SK-N-SH (cell line): ENCODE results near the gene NTM. TPM values are rescaled to one million over a fixed set of nuclear protein-coding genes. Genes with fewer than 3 reads are reported as not detected.

Experiments
- CTCF ChIA-PET: fragments of 300-600, 350-600 bp; formaldehyde crosslinking; extraction: SDS; loops from one replicate; lab custom pipeline; 2021; lab: Yijun Ruan, JAX
- POLR2A ChIA-PET: fragments of 350-600 bp; sonication (Branson Sonifier 250); formaldehyde crosslinking; extraction: SDS; loops from one replicate; lab custom pipeline; 2020; ENCODE audit warnings: antibody characterized with exemption, inconsistent platforms; lab: Yijun Ruan, JAX
- DNase-seq: peaks from one replicate; pipeline ENCODE4 v3.0.0; 2012
- H2AFZ ChIP-seq: fragments of 200-600 bp; sonication (generic); 2 replicates; pipeline ENCODE4 v1.8.1; 2016; ENCODE audit warnings: antibody characterized with exemption, mild to moderate bottlenecking, low read depth
- H3F3A ChIP-seq: fragments of 200-600 bp; sonication (generic); replicated peaks from 2 replicates; pipeline ENCODE3; 2016; ENCODE audit warnings: antibody characterized with exemption, mild to moderate bottlenecking; ENCODE audit not compliant: insufficient read depth
- H3K27ac ChIP-seq, 2 experiments: fragments of 200-500 bp in 1 of 2; fragments of 200-600 bp in 1 of 2; sonication (Bioruptor generic) in 1 of 2; sonication (generic), shearing (Covaris generic) in 1 of 2; 2 replicates each; pipeline versions ENCODE4 v1.5.1 to v1.6.1; 2014 to 2016; ENCODE audit warnings: low read depth in 2 of 2, inconsistent platforms in 1 of 2, low read length in 1 of 2, mild to moderate bottlenecking in 1 of 2, mixed read lengths in 1 of 2
- H3K27me3 ChIP-seq: fragments of 200-600 bp; sonication (generic), shearing (Covaris generic); 2 replicates; pipeline ENCODE4 v1.6.1; 2016; ENCODE audit warnings: mixed run types; ENCODE audit not compliant: insufficient read depth
- H3K36me3 ChIP-seq, 2 experiments: fragments of 200-500 bp in 1 of 2; fragments of 200-600 bp in 1 of 2; sonication (Bioruptor generic) in 1 of 2; sonication (generic) in 1 of 2; replicated peaks in 1 of 2; 2 replicates each; pipeline versions ENCODE3 to v1.5.1; 2014 to 2016; ENCODE audit warnings: low read length in 1 of 2, mild to moderate bottlenecking in 1 of 2; ENCODE audit not compliant: insufficient read depth in 2 of 2, control insufficient read depth in 1 of 2
- H3K4me1 ChIP-seq, 2 experiments: fragments of 200-500 bp in 1 of 2; fragments of 200-600 bp in 1 of 2; sonication (Bioruptor generic) in 1 of 2; sonication (generic), shearing (Covaris generic) in 1 of 2; 2 replicates each; pipeline versions ENCODE4 v1.5.1 to v1.6.1; 2014 to 2016; ENCODE audit warnings: low read depth in 1 of 2, low read length in 1 of 2, mixed run types in 1 of 2; ENCODE audit not compliant: insufficient read depth in 2 of 2, control insufficient read depth in 1 of 2
- H3K4me2 ChIP-seq: fragments of 200-600 bp; sonication (generic), shearing (Covaris generic); 2 replicates; pipeline ENCODE4 v1.6.1; 2017; ENCODE audit warnings: mixed run types
- H3K4me3 ChIP-seq, 2 experiments: fragments of 200-500 bp in 1 of 2; fragments of 200-600 bp in 1 of 2; sonication (Bioruptor generic) in 1 of 2; sonication (generic), shearing (Covaris generic) in 1 of 2; 2 replicates each; pipeline versions ENCODE4 v1.5.1 to v1.8.1; 2014 to 2016; ENCODE audit warnings: low read depth in 2 of 2, inconsistent platforms in 1 of 2, low read length in 1 of 2, mild to moderate bottlenecking in 1 of 2, mixed read lengths in 1 of 2, moderate library complexity in 1 of 2
- H3K79me2 ChIP-seq: fragments of 200-600 bp; sonication (generic); 2 replicates; pipeline ENCODE4 v1.8.1; 2017; ENCODE audit warnings: mild to moderate bottlenecking; ENCODE audit not compliant: insufficient read depth
- H3K9ac ChIP-seq: fragments of 200-600 bp; sonication (generic); 2 replicates; pipeline ENCODE4 v1.6.1; 2017; ENCODE audit warnings: mixed run types
- H3K9me2 ChIP-seq: fragments of 200-600 bp; sonication (generic); 2 replicates; pipeline ENCODE4 v1.6.1; 2017; ENCODE audit warnings: mixed run types
- H3K9me3 ChIP-seq: fragments of 200-600 bp; sonication (generic); 2 replicates; pipeline ENCODE4 v1.6.1; 2017; ENCODE audit warnings: mixed run types, mild to moderate bottlenecking, moderate library complexity
- H4K20me1 ChIP-seq: fragments of 200-600 bp; sonication (generic); 2 replicates; pipeline ENCODE4 v1.6.1; 2017; ENCODE audit warnings: mild to moderate bottlenecking, mixed run types; ENCODE audit not compliant: insufficient read depth
- CHD2 ChIP-seq: fragments of 150-350 bp; IDR thresholded peaks from 2 replicates; pipeline ENCODE4 v1.6.1; 2018; ENCODE audit warnings: low read length; ENCODE audit not compliant: partially characterized antibody
- EP300 ChIP-seq, 2 experiments: IDR thresholded peaks; 2 replicates each; pipeline versions ENCODE4 v1.4.0 to v1.6.1; 2012; ENCODE audit warnings: borderline replicate concordance in 1 of 2, low read depth in 1 of 2, low read length in 1 of 2
- FOSL2 ChIP-seq: IDR thresholded peaks from 2 replicates; pipeline ENCODE4 v1.4.0; 2012; ENCODE audit warnings: low read depth, mild to moderate bottlenecking, moderate library complexity, borderline replicate concordance
- JUND ChIP-seq: IDR thresholded peaks from 2 replicates; pipeline ENCODE4 v1.4.0; 2012
- NFIC ChIP-seq: IDR thresholded peaks from 2 replicates; pipeline ENCODE4 v1.4.0; 2012; ENCODE audit warnings: borderline replicate concordance
- NRF1 ChIP-seq: IDR thresholded peaks from 2 replicates; pipeline ENCODE4 v1.6.1; 2012; ENCODE audit warnings: low read depth, mild to moderate bottlenecking, low read length
- POLR2AphosphoS5 ChIP-seq: IDR thresholded peaks from 2 replicates; pipeline ENCODE4 v1.6.1; 2012; ENCODE audit warnings: low read depth, low read length
- RAD21 ChIP-seq: IDR thresholded peaks from 2 replicates; pipeline ENCODE4 v1.6.1; 2012; ENCODE audit warnings: mild to moderate bottlenecking, low read length
- RCOR1 ChIP-seq: fragments of 150-350 bp; IDR thresholded peaks from 2 replicates; pipeline ENCODE4 v1.6.1; 2017; ENCODE audit warnings: antibody characterized with exemption, low read length
- RFX5 ChIP-seq: IDR thresholded peaks from 2 replicates; pipeline ENCODE4 v1.6.1; 2012; ENCODE audit warnings: mild to moderate bottlenecking, improper control_type of control experiment, low read length
- RXRA ChIP-seq: IDR thresholded peaks from 2 replicates; pipeline ENCODE4 v1.4.0; 2012; ENCODE audit warnings: low read depth, mild to moderate bottlenecking, borderline replicate concordance
- SMC3 ChIP-seq: IDR thresholded peaks from 2 replicates; pipeline ENCODE4 v1.6.1; 2012; ENCODE audit warnings: low read depth, low read length, improper control_type of control experiment
- TAF1 ChIP-seq: IDR thresholded peaks from 2 replicates; pipeline ENCODE4 v1.6.1; 2012; ENCODE audit warnings: low read depth, mild to moderate bottlenecking, low read length, moderate library complexity, borderline replicate concordance
- TCF12 ChIP-seq: IDR thresholded peaks from 2 replicates; pipeline ENCODE4 v1.4.0; 2012
- TEAD4 ChIP-seq: IDR thresholded peaks from 2 replicates; pipeline ENCODE4 v1.4.0; 2012; ENCODE audit warnings: mild to moderate bottlenecking, borderline replicate concordance; ENCODE audit not compliant: insufficient read depth
- WGBS: methylation state at CpG from one replicate; pipeline ENCODE4 v1.1.6; 2017; ENCODE audit warnings: low lambda C conversion rate; 5-methylcytosine and 5-hydroxymethylcytosine counted together
- polyA plus RNA-seq, 3 experiments: library from polyadenylated mRNA; depleted of rRNA; stranded (reverse); fragments of >200 nt; gene quantifications; 2 replicates each; pipeline ENCODE4 v1.2.3, GENCODE V29; 2012
- TF ChIP-seq, protein P1 (sequence below): IDR thresholded peaks from 2 replicates; pipeline ENCODE4 v1.6.1; 2012; ENCODE audit warnings: mild to moderate bottlenecking, low read depth, low read length, moderate library complexity
- TF ChIP-seq, protein P2 (sequence below): fragments of 150-350 bp; IDR thresholded peaks from 2 replicates; pipeline ENCODE4 v1.6.1; 2016; ENCODE audit warnings: mild to moderate bottlenecking, low read depth, low read length
- TF ChIP-seq, protein P3 (sequence below): IDR thresholded peaks from 2 replicates; pipeline ENCODE4 v1.4.0; 2012; ENCODE audit warnings: low read depth, borderline replicate concordance
- TF ChIP-seq, protein P4 (sequence below): fragments of 200-600 bp; sonication (generic); IDR thresholded peaks from 2 replicates; pipeline ENCODE4 v1.6.1; 2017; ENCODE audit warnings: antibody characterized with exemption, mild to moderate bottlenecking, moderate library complexity

Gene NTM
- polyA plus RNA-seq, 1 of the 3 experiments (the other 2 are of a cell fraction), result 20.0 TPM

DNA sequence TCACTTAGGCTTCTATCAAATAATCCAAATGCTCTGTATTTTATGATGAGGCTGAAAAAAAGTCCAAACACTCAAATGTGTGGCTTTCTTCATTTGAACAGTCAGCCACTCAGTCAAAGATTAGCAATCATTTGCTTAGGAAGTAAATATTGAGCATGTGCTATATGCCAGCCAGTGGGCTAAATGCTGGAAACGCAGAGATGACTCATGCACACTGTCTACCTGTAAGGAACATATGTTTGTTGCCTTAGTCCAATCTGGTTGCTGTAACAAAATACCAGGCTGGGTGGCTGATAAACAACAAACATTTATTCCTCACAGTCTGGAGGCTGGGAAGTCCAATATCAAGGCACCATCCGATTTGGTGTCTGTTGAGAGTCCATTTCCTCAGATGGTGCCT is 617.3 kb downstream of the NTM start:
- H3K27me3 ChIP-seq, result no peaks in the 10 kb centered on the region
- CTCF ChIA-PET, result interaction anchor here (0.6 to 0.7 kb wide), 2 partner anchors 12 to 956 kb away, joined by 3 read pairs; no protein-coding TSS in a partner anchor
- no peaks in the 10 kb centered on the region for H3K9me2 ChIP-seq
- no peaks in the 10 kb centered on the region for H3F3A ChIP-seq
- H3K27ac ChIP-seq, result no peak overlapping the region
- no peak overlapping the region for H2AFZ ChIP-seq
- H3K79me2 ChIP-seq, result no peaks in the 10 kb centered on the region
- no peak overlapping the region for H3K4me3 ChIP-seq
- H3K9ac ChIP-seq, result no peak overlapping the region
- no peaks in the 10 kb centered on the region for H4K20me1 ChIP-seq
- POLR2A ChIA-PET, result no interaction called here
- no peak for DNase-seq
- WGBS, result 77% methylated on average over 2 of the region's 2 CpGs
- H3K36me3 ChIP-seq, result no peaks in the 10 kb centered on the region
- no peak overlapping the region for H3K4me2 ChIP-seq
- H3K4me1 ChIP-seq, result no peaks in the 10 kb centered on the region; a peak in 1 of 4 replicates
- H3K9me3 ChIP-seq, result no peaks in the 10 kb centered on the region
- no peak for TF ChIP-seq RXRA

DNA sequence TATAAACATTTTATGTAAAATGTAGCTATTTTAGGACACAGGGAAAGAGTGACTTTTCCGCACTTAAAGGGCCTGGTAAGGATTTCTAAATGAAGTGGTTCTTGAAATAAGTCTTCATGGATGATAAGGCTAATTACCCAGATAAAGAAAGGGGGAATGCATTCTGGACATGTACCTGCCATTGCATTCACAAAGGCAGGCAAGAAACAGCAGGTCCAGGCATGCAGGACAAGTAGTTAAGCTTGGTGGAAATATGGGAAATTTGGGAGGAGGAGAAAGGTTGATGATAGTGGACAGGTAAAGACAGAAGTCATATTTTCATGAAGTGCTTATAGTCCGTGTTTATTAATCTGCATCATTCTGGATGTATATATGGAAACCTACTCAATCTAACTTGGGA is 621.2 kb downstream of the NTM start:
- H4K20me1 ChIP-seq, result no peaks in the 10 kb centered on the region
- peaks cover 6% of the 10 kb centered on the region; the same call in 1 of the 2 replicates for H3K9me3 ChIP-seq
- H3K27ac ChIP-seq, result no peak overlapping the region
- TF ChIP-seq NFIC (no peak), EP300 (IDR thresholded peaks at IDR 0.05; ENCODE audit: borderline replicate concordance in 1 of 2, low read depth in 1 of 2, low read length in 1 of 2) (no peak), POLR2AphosphoS5 (no peak), JUND (no peak), FOSL2 (no peak), SMC3 (no peak), NRF1 (no peak), CHD2 (no peak), RCOR1 (no peak), RAD21 (no peak), RFX5 (no peak), RXRA (no peak), TAF1 (no peak), TEAD4 (no peak), TCF12 (no peak)
- TF ChIP-seq, protein P1, sequence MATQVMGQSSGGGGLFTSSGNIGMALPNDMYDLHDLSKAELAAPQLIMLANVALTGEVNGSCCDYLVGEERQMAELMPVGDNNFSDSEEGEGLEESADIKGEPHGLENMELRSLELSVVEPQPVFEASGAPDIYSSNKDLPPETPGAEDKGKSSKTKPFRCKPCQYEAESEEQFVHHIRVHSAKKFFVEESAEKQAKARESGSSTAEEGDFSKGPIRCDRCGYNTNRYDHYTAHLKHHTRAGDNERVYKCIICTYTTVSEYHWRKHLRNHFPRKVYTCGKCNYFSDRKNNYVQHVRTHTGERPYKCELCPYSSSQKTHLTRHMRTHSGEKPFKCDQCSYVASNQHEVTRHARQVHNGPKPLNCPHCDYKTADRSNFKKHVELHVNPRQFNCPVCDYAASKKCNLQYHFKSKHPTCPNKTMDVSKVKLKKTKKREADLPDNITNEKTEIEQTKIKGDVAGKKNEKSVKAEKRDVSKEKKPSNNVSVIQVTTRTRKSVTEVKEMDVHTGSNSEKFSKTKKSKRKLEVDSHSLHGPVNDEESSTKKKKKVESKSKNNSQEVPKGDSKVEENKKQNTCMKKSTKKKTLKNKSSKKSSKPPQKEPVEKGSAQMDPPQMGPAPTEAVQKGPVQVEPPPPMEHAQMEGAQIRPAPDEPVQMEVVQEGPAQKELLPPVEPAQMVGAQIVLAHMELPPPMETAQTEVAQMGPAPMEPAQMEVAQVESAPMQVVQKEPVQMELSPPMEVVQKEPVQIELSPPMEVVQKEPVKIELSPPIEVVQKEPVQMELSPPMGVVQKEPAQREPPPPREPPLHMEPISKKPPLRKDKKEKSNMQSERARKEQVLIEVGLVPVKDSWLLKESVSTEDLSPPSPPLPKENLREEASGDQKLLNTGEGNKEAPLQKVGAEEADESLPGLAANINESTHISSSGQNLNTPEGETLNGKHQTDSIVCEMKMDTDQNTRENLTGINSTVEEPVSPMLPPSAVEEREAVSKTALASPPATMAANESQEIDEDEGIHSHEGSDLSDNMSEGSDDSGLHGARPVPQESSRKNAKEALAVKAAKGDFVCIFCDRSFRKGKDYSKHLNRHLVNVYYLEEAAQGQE, result no peak
- TF ChIP-seq, protein P2, sequence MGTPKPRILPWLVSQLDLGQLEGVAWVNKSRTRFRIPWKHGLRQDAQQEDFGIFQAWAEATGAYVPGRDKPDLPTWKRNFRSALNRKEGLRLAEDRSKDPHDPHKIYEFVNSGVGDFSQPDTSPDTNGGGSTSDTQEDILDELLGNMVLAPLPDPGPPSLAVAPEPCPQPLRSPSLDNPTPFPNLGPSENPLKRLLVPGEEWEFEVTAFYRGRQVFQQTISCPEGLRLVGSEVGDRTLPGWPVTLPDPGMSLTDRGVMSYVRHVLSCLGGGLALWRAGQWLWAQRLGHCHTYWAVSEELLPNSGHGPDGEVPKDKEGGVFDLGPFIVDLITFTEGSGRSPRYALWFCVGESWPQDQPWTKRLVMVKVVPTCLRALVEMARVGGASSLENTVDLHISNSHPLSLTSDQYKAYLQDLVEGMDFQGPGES, result no peak
- TF ChIP-seq, protein P3, sequence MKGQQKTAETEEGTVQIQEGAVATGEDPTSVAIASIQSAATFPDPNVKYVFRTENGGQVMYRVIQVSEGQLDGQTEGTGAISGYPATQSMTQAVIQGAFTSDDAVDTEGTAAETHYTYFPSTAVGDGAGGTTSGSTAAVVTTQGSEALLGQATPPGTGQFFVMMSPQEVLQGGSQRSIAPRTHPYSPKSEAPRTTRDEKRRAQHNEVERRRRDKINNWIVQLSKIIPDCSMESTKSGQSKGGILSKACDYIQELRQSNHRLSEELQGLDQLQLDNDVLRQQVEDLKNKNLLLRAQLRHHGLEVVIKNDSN, result no peak
- TF ChIP-seq, protein P4, sequence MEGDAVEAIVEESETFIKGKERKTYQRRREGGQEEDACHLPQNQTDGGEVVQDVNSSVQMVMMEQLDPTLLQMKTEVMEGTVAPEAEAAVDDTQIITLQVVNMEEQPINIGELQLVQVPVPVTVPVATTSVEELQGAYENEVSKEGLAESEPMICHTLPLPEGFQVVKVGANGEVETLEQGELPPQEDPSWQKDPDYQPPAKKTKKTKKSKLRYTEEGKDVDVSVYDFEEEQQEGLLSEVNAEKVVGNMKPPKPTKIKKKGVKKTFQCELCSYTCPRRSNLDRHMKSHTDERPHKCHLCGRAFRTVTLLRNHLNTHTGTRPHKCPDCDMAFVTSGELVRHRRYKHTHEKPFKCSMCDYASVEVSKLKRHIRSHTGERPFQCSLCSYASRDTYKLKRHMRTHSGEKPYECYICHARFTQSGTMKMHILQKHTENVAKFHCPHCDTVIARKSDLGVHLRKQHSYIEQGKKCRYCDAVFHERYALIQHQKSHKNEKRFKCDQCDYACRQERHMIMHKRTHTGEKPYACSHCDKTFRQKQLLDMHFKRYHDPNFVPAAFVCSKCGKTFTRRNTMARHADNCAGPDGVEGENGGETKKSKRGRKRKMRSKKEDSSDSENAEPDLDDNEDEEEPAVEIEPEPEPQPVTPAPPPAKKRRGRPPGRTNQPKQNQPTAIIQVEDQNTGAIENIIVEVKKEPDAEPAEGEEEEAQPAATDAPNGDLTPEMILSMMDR, result no peak
- H3K4me1 ChIP-seq, result no peaks in the 10 kb centered on the region
- POLR2A ChIA-PET, result no interaction called here
- H3F3A ChIP-seq, result no peaks in the 10 kb centered on the region
- no peaks in the 10 kb centered on the region for H3K36me3 ChIP-seq
- no peak overlapping the region for H2AFZ ChIP-seq
- no peak overlapping the region for H3K9ac ChIP-seq
- no peak overlapping the region for H3K4me3 ChIP-seq
- no peaks in the 10 kb centered on the region for H3K79me2 ChIP-seq
- no peak for DNase-seq
- no peak overlapping the region for H3K4me2 ChIP-seq
- WGBS, result 89% methylated on average over 2 of the region's 2 CpGs
- H3K9me2 ChIP-seq, result no peaks in the 10 kb centered on the region
- CTCF ChIA-PET, result no interaction called here
- no peaks in the 10 kb centered on the region for H3K27me3 ChIP-seq
